HG03175 (cell line): ENCODE data around the gene HSF5.

Experiments
- ATAC-seq: cut with Tn5 transposase; IDR thresholded peaks from one replicate; pipeline ENCODE4 v1.9.1; 2021; ENCODE audit warnings: mild to moderate bottlenecking, moderate library complexity; ENCODE audit not compliant: unreplicated experiment

Gene HSF5

DNA sequence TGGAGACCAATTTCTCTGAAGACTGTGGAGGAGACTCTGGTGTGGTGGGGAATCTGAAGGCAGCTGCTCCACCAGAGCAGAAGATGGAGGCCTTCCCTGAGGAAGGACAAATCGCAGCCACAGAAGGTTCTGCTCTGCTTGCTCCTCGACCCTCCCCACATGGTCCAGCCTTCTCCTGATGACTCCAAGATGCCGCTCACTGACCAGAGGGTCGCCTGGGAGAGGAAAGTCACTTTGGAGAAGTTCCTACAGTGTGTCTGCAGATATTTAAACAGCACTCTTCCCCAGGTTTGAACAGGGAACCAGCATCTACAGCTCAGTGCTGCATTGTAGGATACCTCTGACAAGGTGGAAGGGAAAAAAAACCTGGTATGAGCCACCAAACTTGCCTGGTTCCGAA lies 115.2 kb downstream of the HSF5 start:
- no peak for ATAC-seq

DNA sequence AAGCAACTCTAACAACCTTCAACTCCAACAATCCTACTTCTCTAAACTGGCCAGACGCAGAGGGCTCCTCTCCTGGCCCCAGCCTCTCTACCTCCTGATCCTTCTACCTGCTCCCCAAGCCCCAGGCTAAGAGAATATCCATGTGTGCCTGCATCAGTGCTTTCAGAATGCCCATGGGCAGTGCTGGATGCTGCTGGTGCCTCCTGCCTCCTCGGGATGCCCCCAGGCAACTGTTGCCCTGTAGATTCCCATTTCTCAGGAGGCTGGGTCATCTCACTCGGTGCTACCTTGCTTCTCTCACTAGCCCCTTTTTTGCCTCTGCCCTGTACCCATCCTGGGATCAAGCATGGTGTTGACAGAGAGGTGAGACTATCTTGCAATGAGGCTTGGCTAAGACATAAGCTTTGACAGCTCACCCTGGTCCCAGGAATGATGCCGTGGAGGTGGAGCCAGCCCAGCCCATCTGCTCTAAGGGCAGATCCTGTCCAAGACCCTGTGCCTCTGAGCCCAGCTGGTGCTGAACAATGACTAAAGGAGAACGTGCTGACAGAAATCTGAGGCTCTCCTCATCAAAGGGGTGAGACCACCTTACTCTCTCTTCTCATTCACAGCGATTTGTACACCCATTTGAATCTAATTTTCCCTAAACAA lies 116.8 kb downstream of the HSF5 start:
- no peak for ATAC-seq

- ATAC-seq, result no peak
Measured at GRCh38 chr17:58370716-58371115, 117.5 kb downstream of the HSF5 start.

- no peak for ATAC-seq
Measured at GRCh38 chr17:58370309-58370708, 117.9 kb downstream of the HSF5 start.
